NCI-H2196 treated with DMSO at 0.1 percent for 48 hours (cell line): Measurements from ENCODE around the gene DPAGT1.

Source experiments
- DNase-seq: peaks from one replicate; lab custom pipeline; 2025; ENCODE audit not compliant: unreplicated experiment; lab: John Stamatoyannopoulos, UW

Gene DPAGT1

GRCh38 chr11:119095066-119095880 is 6.4 kb downstream of the DPAGT1 start:
- DNase-seq = peak; percentile 98

GRCh38 chr11:119094816-119095065 is 6.9 kb downstream of the DPAGT1 start:
- DNase-seq = no peak

GRCh38 chr11:119093942-119094815 is 7.5 kb downstream of the DPAGT1 start:
- no peak for DNase-seq

GRCh38 chr11:119092880-119093842 is 8.5 kb downstream of the DPAGT1 start:
- DNase-seq = peak; percentile 18

- DNase-seq = no peak
Observed at GRCh38 chr11:119091966-119092879, 9.4 kb downstream of the DPAGT1 start.

GRCh38 chr11:119091178-119091577 is 10.5 kb downstream of the DPAGT1 start:
- no peak for DNase-seq

GRCh38 chr11:119089319-119089718 is 12.3 kb downstream of the DPAGT1 start:
- DNase-seq = no peak

- no peak for DNase-seq
Observed at GRCh38 chr11:119088406-119088805, 13.2 kb downstream of the DPAGT1 start.

GRCh38 chr11:119087747-119088241 is 13.9 kb downstream of the DPAGT1 start:
- DNase-seq = no peak

GRCh38 chr11:119087123-119087522 is 14.5 kb downstream of the DPAGT1 start:
- DNase-seq = no peak

GRCh38 chr11:119085437-119085847 is 16.2 kb downstream of the DPAGT1 start:
- no peak for DNase-seq

- DNase-seq = peak; percentile 82
Observed at GRCh38 chr11:119084663-119085436, 16.8 kb downstream of the DPAGT1 start, which contains the start of gene HMBS. Gene HMBS (plus strand): TSS chr11:119084881. CDS start chr11:119085034, 153 bp downstream.

- no peak for DNase-seq
Observed at GRCh38 chr11:119081682-119082260, 19.9 kb downstream of the DPAGT1 start.

GRCh38 chr11:119078675-119079420 is 22.8 kb downstream of the DPAGT1 start:
- DNase-seq = no peak

GRCh38 chr11:119077839-119078238 is 23.8 kb downstream of the DPAGT1 start:
- DNase-seq = no peak

- DNase-seq = peak; percentile 90
Observed at GRCh38 chr11:119067371-119068222, 34.1 kb downstream of the DPAGT1 start, which contains the start of gene VPS11. Gene VPS11 (plus strand): TSS chr11:119067818. CDS start chr11:119067824, 6 bp downstream.

- DNase-seq = no peak
Observed at GRCh38 chr11:119065369-119065768, 36.3 kb downstream of the DPAGT1 start.
